ENCODE results near the gene GABARAPL1. TPM values are rescaled to one million over a fixed set of nuclear protein-coding genes. Genes with fewer than 3 reads are reported as not detected.

GABARAPL1 gene
- total RNA-seq, 1 donor from 2014 or later = 119 TPM

DNA sequence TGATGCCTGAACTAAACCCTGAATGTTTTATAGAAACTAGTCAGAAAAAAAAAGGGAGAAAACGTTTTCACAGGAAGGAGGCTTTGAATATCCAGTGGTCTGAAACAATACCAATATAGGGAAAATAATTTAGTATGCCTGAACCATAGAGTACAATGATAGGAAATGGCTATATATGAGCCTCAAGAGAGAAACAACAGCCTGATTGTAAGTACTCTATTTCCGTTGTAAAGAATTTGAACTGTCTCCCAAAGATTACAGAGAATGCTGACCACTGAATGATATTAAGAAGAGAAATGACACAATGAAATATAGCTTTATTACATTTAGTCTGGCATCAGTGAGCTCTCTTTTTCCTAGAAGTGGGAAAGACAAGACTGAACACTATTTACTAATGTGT lies 5.5 kb upstream of the GABARAPL1 start:
- Histone ChIP-seq H3K9me3 (ENCODE audit: insufficient read depth, low read depth, low read length) (no peaks in the 10 kb centered on the region), H3K4me3 (ENCODE audit: insufficient read depth, low read depth, low read length) (no peak overlapping the region), H3K36me3 (ENCODE audit: insufficient read depth, low read length) (no peaks in the 10 kb centered on the region), H4K20me1 (ENCODE audit: insufficient read depth, low read length) (no peaks in the 10 kb centered on the region), H3K9ac (ENCODE audit: low read length) (no peak overlapping the region), H3K4me1 (ENCODE audit: insufficient read depth, low read length) (peaks cover 4% of the 10 kb centered on the region), H3K27ac (ENCODE audit: low read depth, low read length) (no peak overlapping the region), H2AFZ (ENCODE audit: low read depth, low read length) (no peak overlapping the region), H3K27me3 (ENCODE audit: insufficient read depth, low read length) (no peaks in the 10 kb centered on the region), H3K4me2 (ENCODE audit: low read length) (no peak overlapping the region), H3K79me2 (ENCODE audit: insufficient read depth, low read length) (no peaks in the 10 kb centered on the region)
- no peak for FAIRE-seq
- no peak for DNase-seq (ENCODE audit: low read depth)
- Mint-ChIP-seq H3K27ac (ENCODE audit: unreplicated experiment) (no peak overlapping the region), H3K36me3 (ENCODE audit: low read depth, unreplicated experiment) (no peaks in the 10 kb centered on the region), H3K9me3 (ENCODE audit: unreplicated experiment) (no peaks in the 10 kb centered on the region), H3K4me1 (ENCODE audit: low read depth, unreplicated experiment) (peaks cover 6% of the 10 kb centered on the region), H3K27me3 (ENCODE audit: low read depth, unreplicated experiment) (no peaks in the 10 kb centered on the region), H3K4me3 (ENCODE audit: unreplicated experiment) (no peak overlapping the region)
- TF ChIP-seq, protein P1, sequence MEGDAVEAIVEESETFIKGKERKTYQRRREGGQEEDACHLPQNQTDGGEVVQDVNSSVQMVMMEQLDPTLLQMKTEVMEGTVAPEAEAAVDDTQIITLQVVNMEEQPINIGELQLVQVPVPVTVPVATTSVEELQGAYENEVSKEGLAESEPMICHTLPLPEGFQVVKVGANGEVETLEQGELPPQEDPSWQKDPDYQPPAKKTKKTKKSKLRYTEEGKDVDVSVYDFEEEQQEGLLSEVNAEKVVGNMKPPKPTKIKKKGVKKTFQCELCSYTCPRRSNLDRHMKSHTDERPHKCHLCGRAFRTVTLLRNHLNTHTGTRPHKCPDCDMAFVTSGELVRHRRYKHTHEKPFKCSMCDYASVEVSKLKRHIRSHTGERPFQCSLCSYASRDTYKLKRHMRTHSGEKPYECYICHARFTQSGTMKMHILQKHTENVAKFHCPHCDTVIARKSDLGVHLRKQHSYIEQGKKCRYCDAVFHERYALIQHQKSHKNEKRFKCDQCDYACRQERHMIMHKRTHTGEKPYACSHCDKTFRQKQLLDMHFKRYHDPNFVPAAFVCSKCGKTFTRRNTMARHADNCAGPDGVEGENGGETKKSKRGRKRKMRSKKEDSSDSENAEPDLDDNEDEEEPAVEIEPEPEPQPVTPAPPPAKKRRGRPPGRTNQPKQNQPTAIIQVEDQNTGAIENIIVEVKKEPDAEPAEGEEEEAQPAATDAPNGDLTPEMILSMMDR (IDR thresholded peaks at IDR 0.05; ENCODE audit: insufficient read depth, low read depth, low read length) = no peak
- TF ChIP-seq EZH2 (IDR thresholded peaks at IDR 0.05; ENCODE audit: insufficient read depth, low read length) = no peak

DNA sequence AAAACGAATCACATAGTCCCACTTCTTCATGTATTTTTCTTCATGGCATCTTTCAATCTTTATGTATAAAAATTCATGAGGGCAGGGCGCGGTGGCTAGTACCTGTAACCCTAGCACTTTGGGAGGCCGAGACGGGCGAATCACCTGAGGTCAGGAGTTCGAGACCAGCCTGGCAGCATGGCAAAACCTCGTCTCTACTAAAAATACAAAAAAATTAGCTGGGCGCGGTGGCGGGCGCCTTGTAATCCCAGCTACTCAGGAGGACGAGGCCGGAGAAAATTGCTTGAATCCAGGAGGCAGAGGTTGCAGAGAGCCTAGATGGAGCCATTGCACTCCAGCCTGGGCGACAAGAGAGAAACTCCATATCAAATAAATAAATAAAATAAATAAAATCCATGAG lies 2.5 kb upstream of the GABARAPL1 start:
- no peak overlapping the region for H3K4me3 Mint-ChIP-seq (ENCODE audit: unreplicated experiment)
- no peak overlapping the region for H3K27ac Mint-ChIP-seq (ENCODE audit: unreplicated experiment)
- DNase-seq (ENCODE audit: low read depth) = no peak
- no peak overlapping the region for H2AFZ ChIP-seq (ENCODE audit: low read depth, low read length)
- H3K27me3 ChIP-seq (ENCODE audit: insufficient read depth, low read length) = no peaks in the 10 kb centered on the region
- no peak overlapping the region for H3K4me2 ChIP-seq (ENCODE audit: low read length)
- peaks cover 5% of the 10 kb centered on the region for H4K20me1 ChIP-seq (ENCODE audit: insufficient read depth, low read length)
- peaks cover 9% of the 10 kb centered on the region for H3K4me1 ChIP-seq (ENCODE audit: insufficient read depth, low read length)
- no peaks in the 10 kb centered on the region for H3K36me3 Mint-ChIP-seq (ENCODE audit: low read depth, unreplicated experiment)
- TF ChIP-seq, protein P1 (IDR thresholded peaks at IDR 0.05; ENCODE audit: insufficient read depth, low read depth, low read length) = no peak
- TF ChIP-seq EZH2 (IDR thresholded peaks at IDR 0.05; ENCODE audit: insufficient read depth, low read length) = no peak
- H3K79me2 ChIP-seq (ENCODE audit: insufficient read depth, low read length) = peaks cover 13% of the 10 kb centered on the region
- H3K9ac ChIP-seq (ENCODE audit: low read length) = no peak overlapping the region
- H3K9me3 ChIP-seq (ENCODE audit: insufficient read depth, low read depth, low read length) = no peaks in the 10 kb centered on the region
- H3K36me3 ChIP-seq (ENCODE audit: insufficient read depth, low read length) = no peaks in the 10 kb centered on the region
- peaks cover 6% of the 10 kb centered on the region for H3K4me1 Mint-ChIP-seq (ENCODE audit: low read depth, unreplicated experiment)
- H3K4me3 ChIP-seq (ENCODE audit: insufficient read depth, low read depth, low read length) = no peak overlapping the region
- FAIRE-seq = no peak
- H3K27me3 Mint-ChIP-seq (ENCODE audit: low read depth, unreplicated experiment) = no peaks in the 10 kb centered on the region
- H3K9me3 Mint-ChIP-seq (ENCODE audit: unreplicated experiment) = no peaks in the 10 kb centered on the region
- H3K27ac ChIP-seq (ENCODE audit: low read depth, low read length) = no peak overlapping the region

DNA sequence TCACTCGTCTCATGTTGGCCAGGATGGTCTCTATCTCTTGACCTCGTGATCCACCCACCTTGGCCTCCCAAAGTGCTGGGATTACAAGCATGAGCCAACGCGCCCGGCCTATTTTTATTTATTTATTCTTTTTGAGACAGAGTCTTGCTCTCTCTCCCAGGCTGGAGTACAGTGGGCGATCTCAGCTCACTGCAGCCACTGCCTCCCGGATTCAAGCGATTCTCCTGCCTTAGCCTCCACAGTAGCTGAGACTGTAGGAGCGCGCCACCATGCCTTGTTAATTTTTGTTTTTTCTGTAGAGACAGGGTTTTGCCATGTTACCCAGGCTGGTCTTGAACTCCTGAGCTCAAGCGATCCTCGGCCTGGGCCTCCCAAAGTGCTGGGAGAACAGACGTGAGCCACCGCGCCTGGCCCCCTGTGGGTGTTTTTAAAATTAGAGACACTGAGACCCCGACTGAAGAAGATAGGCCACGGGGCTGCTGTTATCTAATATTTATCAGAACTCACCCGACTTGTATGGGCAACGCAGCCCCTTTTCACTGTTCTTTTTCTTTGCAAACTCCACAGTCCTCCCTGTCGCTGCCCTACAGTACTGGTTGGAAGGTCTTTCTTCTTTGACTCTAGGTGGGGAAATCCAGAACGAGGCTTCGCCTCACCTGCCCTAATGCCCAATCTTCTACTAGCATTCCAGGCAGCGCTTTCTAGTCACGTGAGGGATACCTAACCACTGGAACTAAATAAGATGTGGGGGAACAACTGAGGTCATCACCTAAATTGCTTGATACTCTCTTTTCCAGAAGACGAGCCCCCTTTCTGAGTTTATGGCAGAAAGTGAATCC lies 1.4 kb upstream of the GABARAPL1 start:
- no peak for FAIRE-seq
- Mint-ChIP-seq H3K4me1 (ENCODE audit: low read depth, unreplicated experiment) (peaks cover 5% of the 10 kb centered on the region), H3K27me3 (ENCODE audit: low read depth, unreplicated experiment) (no peaks in the 10 kb centered on the region), H3K27ac (ENCODE audit: unreplicated experiment) (peak overlapping the region; percentile 88), H3K4me3 (ENCODE audit: unreplicated experiment) (peak overlapping the region; percentile 40), H3K9me3 (ENCODE audit: unreplicated experiment) (no peaks in the 10 kb centered on the region), H3K36me3 (ENCODE audit: low read depth, unreplicated experiment) (no peaks in the 10 kb centered on the region)
- no peak for DNase-seq (ENCODE audit: low read depth)
- Histone ChIP-seq H3K9ac (ENCODE audit: low read length) (no peak overlapping the region), H3K9me3 (ENCODE audit: insufficient read depth, low read depth, low read length) (no peaks in the 10 kb centered on the region), H3K4me2 (ENCODE audit: low read length) (no peak overlapping the region), H3K4me3 (ENCODE audit: insufficient read depth, low read depth, low read length) (no peak overlapping the region), H3K27ac (ENCODE audit: low read depth, low read length) (peak overlapping the region; percentile 99), H2AFZ (ENCODE audit: low read depth, low read length) (no peak overlapping the region), H3K79me2 (ENCODE audit: insufficient read depth, low read length) (peaks cover 24% of the 10 kb centered on the region), H3K36me3 (ENCODE audit: insufficient read depth, low read length) (no peaks in the 10 kb centered on the region), H3K27me3 (ENCODE audit: insufficient read depth, low read length) (no peaks in the 10 kb centered on the region), H4K20me1 (ENCODE audit: insufficient read depth, low read length) (peaks cover 13% of the 10 kb centered on the region), H3K4me1 (ENCODE audit: insufficient read depth, low read length) (peaks cover 7% of the 10 kb centered on the region)
- TF ChIP-seq, protein P1 (IDR thresholded peaks at IDR 0.05; ENCODE audit: insufficient read depth, low read depth, low read length) = no peak
- TF ChIP-seq EZH2 (IDR thresholded peaks at IDR 0.05; ENCODE audit: insufficient read depth, low read length) = no peak
